A673 (cell line): Measurements from ENCODE around the gene OBSCN.

Experiments
- EZH2 ChIP-seq: fragments of 200-600 bp; sonication (generic); IDR thresholded peaks from 2 replicates; pipeline ENCODE4 v1.6.1; 2017; ENCODE audit warnings: borderline replicate concordance, low read depth, mild to moderate bottlenecking, mixed read lengths, antibody characterized with exemption, low read length; ENCODE audit not compliant: poor library complexity, severe bottlenecking
- TF ChIP-seq, protein P1 (sequence below): fragments of 300-800, 200-600 bp; sonication (generic); conservative IDR thresholded peaks from 2 replicates; pipeline ENCODE4 v1.5.1; 2017; ENCODE audit warnings: low read depth, mild to moderate bottlenecking, antibody characterized with exemption, low read length, moderate library complexity, mixed read lengths

DNA sequence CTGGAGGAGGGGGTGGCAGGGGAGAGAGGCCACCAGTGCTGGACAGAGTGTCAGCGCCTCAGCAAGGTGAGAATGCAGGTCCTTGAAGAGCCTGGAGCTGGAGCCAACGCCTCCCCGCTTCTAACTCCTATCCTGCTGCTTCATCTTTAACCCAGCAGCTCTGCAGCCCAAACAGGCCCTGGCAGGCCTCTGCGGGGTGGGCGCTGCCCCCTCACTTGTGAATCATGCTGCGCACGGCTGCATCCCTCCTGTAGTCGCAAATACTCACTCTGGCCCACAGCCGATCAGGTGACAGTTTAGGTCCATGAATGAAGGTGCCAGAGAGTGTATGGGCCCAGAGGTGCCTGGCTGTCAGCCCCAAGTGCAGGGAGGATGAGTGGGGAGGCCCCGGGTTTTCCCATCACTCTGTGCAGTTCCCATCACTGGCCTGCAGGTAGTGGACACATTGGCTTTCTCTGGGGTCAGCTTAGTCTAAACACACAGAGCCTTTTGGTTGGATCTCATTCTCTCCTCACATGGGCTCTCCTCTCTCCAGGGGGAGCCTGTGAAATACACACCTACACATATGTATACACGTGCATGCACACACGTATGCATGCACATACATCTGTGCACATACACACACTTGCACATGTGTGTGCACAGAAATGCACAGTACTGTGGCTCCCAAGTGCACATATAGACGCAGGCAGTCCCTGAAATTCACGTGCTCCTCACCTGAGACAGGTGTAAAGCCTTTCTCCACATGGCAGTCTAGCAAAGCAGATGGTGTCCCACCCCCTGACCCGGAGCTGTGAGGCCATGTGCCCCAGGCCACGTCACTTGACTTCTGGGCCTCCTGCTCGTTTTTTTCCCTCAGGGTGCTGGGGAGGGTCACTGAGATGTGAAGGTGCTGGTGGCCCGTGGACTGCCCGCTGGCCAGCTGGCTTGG is 146.8 kb downstream of the OBSCN start:
- TF ChIP-seq, protein P1, sequence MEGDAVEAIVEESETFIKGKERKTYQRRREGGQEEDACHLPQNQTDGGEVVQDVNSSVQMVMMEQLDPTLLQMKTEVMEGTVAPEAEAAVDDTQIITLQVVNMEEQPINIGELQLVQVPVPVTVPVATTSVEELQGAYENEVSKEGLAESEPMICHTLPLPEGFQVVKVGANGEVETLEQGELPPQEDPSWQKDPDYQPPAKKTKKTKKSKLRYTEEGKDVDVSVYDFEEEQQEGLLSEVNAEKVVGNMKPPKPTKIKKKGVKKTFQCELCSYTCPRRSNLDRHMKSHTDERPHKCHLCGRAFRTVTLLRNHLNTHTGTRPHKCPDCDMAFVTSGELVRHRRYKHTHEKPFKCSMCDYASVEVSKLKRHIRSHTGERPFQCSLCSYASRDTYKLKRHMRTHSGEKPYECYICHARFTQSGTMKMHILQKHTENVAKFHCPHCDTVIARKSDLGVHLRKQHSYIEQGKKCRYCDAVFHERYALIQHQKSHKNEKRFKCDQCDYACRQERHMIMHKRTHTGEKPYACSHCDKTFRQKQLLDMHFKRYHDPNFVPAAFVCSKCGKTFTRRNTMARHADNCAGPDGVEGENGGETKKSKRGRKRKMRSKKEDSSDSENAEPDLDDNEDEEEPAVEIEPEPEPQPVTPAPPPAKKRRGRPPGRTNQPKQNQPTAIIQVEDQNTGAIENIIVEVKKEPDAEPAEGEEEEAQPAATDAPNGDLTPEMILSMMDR, result no peak
- TF ChIP-seq EZH2, result no peak
